HCT116 (cell line): ENCODE data around the gene GPC5. TPM values are rescaled to one million over a fixed set of nuclear protein-coding genes. Genes with fewer than 3 reads are reported as not detected.

Experiments
- ATAC-seq: fragments of 200-7000 bp; cut with Tn5 transposase; 2 replicates; pipeline ENCODE4 v1.9.1; 2020; ENCODE audit warnings: mild to moderate bottlenecking, moderate library complexity
- BruUV-seq: library from RNA; stranded (reverse); fragments of 400-500 nt; replicated peaks from 2 replicates; lab custom pipeline; 2021; lab: Mats Ljungman, UMichigan
- CTCF ChIA-PET: fragments of 300-600 bp; sonication (Branson Sonifier 250); formaldehyde crosslinking; loops from one replicate; lab custom pipeline; 2021; ENCODE audit warnings: antibody characterized with exemption; lab: Charles Lee
- POLR2A ChIA-PET: fragments of 300-600, 350-600 bp; sonication (Branson Sonifier 250); formaldehyde crosslinking; loops from one replicate; lab custom pipeline; 2021; ENCODE audit warnings: antibody characterized with exemption; lab: Charles Lee
- RAD21 ChIA-PET, 2 experiments: fragments of 300-600 bp; sonication (Branson Sonifier 250); formaldehyde crosslinking; loops; one replicate each; lab custom pipeline; 2023; ENCODE audit warnings: low total read pairs in 2 of 2; ENCODE audit not compliant: uncharacterized antibody in 2 of 2, unreplicated experiment in 2 of 2, low non-redundant PET in 1 of 2; lab: Charles Lee
- DNase-seq: peaks from one replicate; pipeline ENCODE4 v3.0.0-alpha.2; 2010; ENCODE audit warnings: low read depth, low spot score
- H2AFZ ChIP-seq: fragments of 200-600 bp; shearing (Covaris generic), sonication (generic); 2 replicates; pipeline ENCODE4 v1.6.1; 2017; ENCODE audit warnings: low read depth, mixed run types, mixed read lengths, antibody characterized with exemption, low read length; ENCODE audit not compliant: poor library complexity, severe bottlenecking
- H3K27ac ChIP-seq: 2 replicates; pipeline ENCODE4 v1.5.1; 2012; ENCODE audit warnings: low read depth, low read length
- H3K27me3 ChIP-seq: fragments of 200-600 bp; sonication (generic); 2 replicates; pipeline ENCODE4 v1.6.1; 2016; ENCODE audit warnings: mixed run types, low read length, mixed read lengths; ENCODE audit not compliant: insufficient read depth
- H3K36me3 ChIP-seq, 2 experiments: fragments of 200-500 bp in 1 of 2; fragments of 200-600 bp in 1 of 2; sonication (Bioruptor generic) in 1 of 2; sonication (generic) in 1 of 2; 2 replicates each; pipeline versions ENCODE4 v1.5.1 to v1.6.1; 2014 to 2016; ENCODE audit warnings: low read length in 2 of 2, inconsistent platforms in 1 of 2, mixed read lengths in 1 of 2, mixed run types in 1 of 2; ENCODE audit not compliant: insufficient read depth in 2 of 2, control insufficient read depth in 1 of 2
- H3K4me1 ChIP-seq, 2 experiments: fragments of 200-600 bp in 1 of 2; sonication (generic) in 1 of 2; 2 replicates each; pipeline versions ENCODE4 v1.5.1 to v1.6.1; 2012 to 2017; ENCODE audit warnings: low read length in 2 of 2, inconsistent platforms in 1 of 2, mild to moderate bottlenecking in 1 of 2, mixed read lengths in 1 of 2, mixed run types in 1 of 2, moderate library complexity in 1 of 2; ENCODE audit not compliant: insufficient read depth in 2 of 2, control insufficient read depth in 1 of 2
- H3K4me2 ChIP-seq: fragments of 200-600 bp; sonication (generic); 2 replicates; pipeline ENCODE4 v1.6.1; 2017; ENCODE audit warnings: mixed run types, low read length, mixed read lengths
- H3K4me3 ChIP-seq, 2 experiments: fragments of 200-600 bp in 1 of 2; sonication (generic) in 1 of 2; replicated peaks in 1 of 2; 2 replicates each; pipeline ENCODE4 v1.5.1; 2011 to 2016; ENCODE audit warnings: low read length in 2 of 2, control low read depth in 1 of 2, low read depth in 1 of 2, mild to moderate bottlenecking in 1 of 2, mixed read lengths in 1 of 2, mixed run types in 1 of 2
- H3K79me2 ChIP-seq: fragments of 200-600 bp; sonication (generic); 2 replicates; pipeline ENCODE4 v1.6.1; 2017; ENCODE audit warnings: mild to moderate bottlenecking, mixed run types, low read length, moderate library complexity, mixed read lengths; ENCODE audit not compliant: insufficient read depth
- H3K9ac ChIP-seq: fragments of 200-600 bp; sonication (generic); 2 replicates; pipeline ENCODE4 v1.6.1; 2016; ENCODE audit warnings: low read length, mixed read lengths
- H3K9me2 ChIP-seq: fragments of 200-600 bp; sonication (generic), shearing (Covaris generic); 2 replicates; pipeline ENCODE4 v1.6.1; 2017; ENCODE audit warnings: mixed run types, mild to moderate bottlenecking, moderate library complexity; ENCODE audit not compliant: insufficient read depth
- H3K9me3 ChIP-seq, 2 experiments: fragments of 200-500 bp in 1 of 2; fragments of 200-600 bp in 1 of 2; sonication (Bioruptor generic) in 1 of 2; sonication (generic) in 1 of 2; 2 replicates each; pipeline ENCODE4 v1.6.1; 2014 to 2017; ENCODE audit warnings: low read length in 2 of 2, mixed read lengths in 2 of 2, inconsistent platforms in 1 of 2, low read depth in 1 of 2, mild to moderate bottlenecking in 1 of 2, mixed run types in 1 of 2, moderate library complexity in 1 of 2; ENCODE audit not compliant: control insufficient read depth in 1 of 2, insufficient read depth in 1 of 2
- H4K20me1 ChIP-seq: fragments of 200-600 bp; sonication (generic), shearing (Covaris generic); 2 replicates; pipeline ENCODE4 v1.6.1; 2017; ENCODE audit warnings: mixed run types, mild to moderate bottlenecking, moderate library complexity; ENCODE audit not compliant: insufficient read depth
- ELF1 ChIP-seq: IDR thresholded peaks from 2 replicates; pipeline ENCODE4 v1.6.1; 2012; ENCODE audit warnings: low read depth, borderline replicate concordance
- EZH2phosphoT487 ChIP-seq: fragments of 200-600 bp; IDR thresholded peaks from 2 replicates; pipeline ENCODE4 v1.6.1; 2018; ENCODE audit warnings: antibody characterized with exemption, borderline replicate concordance
- FOSL1 ChIP-seq: IDR thresholded peaks from 2 replicates; pipeline ENCODE4 v1.6.1; 2012; ENCODE audit warnings: low read depth
- JUND ChIP-seq: IDR thresholded peaks from 2 replicates; pipeline ENCODE4 v1.6.1; 2012
- POLR2AphosphoS5 ChIP-seq: IDR thresholded peaks from 2 replicates; pipeline ENCODE4 v1.6.1; 2011; ENCODE audit warnings: mild to moderate bottlenecking, low read depth, low read length, moderate library complexity
- RAD21 ChIP-seq: IDR thresholded peaks from 2 replicates; pipeline ENCODE4 v1.6.1; 2012; ENCODE audit warnings: low read depth, mild to moderate bottlenecking
- SIN3A ChIP-seq: IDR thresholded peaks from 2 replicates; pipeline ENCODE4 v1.6.1; 2012; ENCODE audit warnings: low read depth
- SP1 ChIP-seq: IDR thresholded peaks from 2 replicates; pipeline ENCODE4 v1.6.1; 2012; ENCODE audit warnings: low read depth
- SRF ChIP-seq: IDR thresholded peaks from 2 replicates; pipeline ENCODE4 v1.6.1; 2012; ENCODE audit warnings: low read depth
- TCF7L2 ChIP-seq: IDR thresholded peaks from 2 replicates; pipeline ENCODE4 v1.7.0; 2011; ENCODE audit warnings: borderline replicate concordance, inconsistent platforms; ENCODE audit not compliant: insufficient read depth, insufficient read length; ENCODE audit errors: extremely low read depth
- YY1 ChIP-seq: IDR thresholded peaks from 2 replicates; pipeline ENCODE4 v1.6.1; 2011; ENCODE audit warnings: low read length, low read depth, moderate library complexity, mild to moderate bottlenecking; ENCODE audit not compliant: insufficient replicate concordance; ENCODE audit errors: extremely low read depth
- ZFX ChIP-seq: fragments of 450-650 bp; IDR thresholded peaks from 2 replicates; pipeline ENCODE4 v1.6.1; 2017
- intact Hi-C: fragments of 100-400 bp; cut with micrococcal nuclease; formaldehyde crosslinking; loops from 2 replicates; pipeline ENCODE4 v1.10.0; 2022
- total RNA-seq: library from RNA; stranded (reverse); gene quantifications from one replicate; pipeline ENCODE4 v1.2.1, GENCODE V29; 2021; ENCODE audit not compliant: unreplicated experiment
- TF ChIP-seq, protein P1 (sequence below): IDR thresholded peaks from 2 replicates; pipeline ENCODE4 v1.6.1; 2012
- TF ChIP-seq, protein P2 (sequence below): IDR thresholded peaks from 2 replicates; pipeline ENCODE4 v1.6.1; 2011; ENCODE audit warnings: mild to moderate bottlenecking, low read length, moderate library complexity; ENCODE audit not compliant: insufficient replicate concordance; ENCODE audit errors: extremely low read depth
- TF ChIP-seq, protein P3 (sequence below), 3 experiments: fragments of 200-600 bp in 1 of 3; sonication (generic) in 1 of 3; IDR thresholded peaks in 2 of 3; conservative IDR thresholded peaks in 1 of 3; 2 replicates each; pipeline ENCODE4 v1.5.1; 2012 to 2017; ENCODE audit warnings: low read depth in 2 of 3, low read length in 2 of 3, antibody characterized with exemption in 1 of 3, borderline replicate concordance in 1 of 3, control low read depth in 1 of 3, mild to moderate bottlenecking in 1 of 3, mixed read lengths in 1 of 3, mixed run types in 1 of 3, moderate library complexity in 1 of 3; ENCODE audit not compliant: insufficient read depth in 1 of 3
- TF ChIP-seq, protein P4 (sequence below): IDR thresholded peaks from 2 replicates; pipeline ENCODE4 v1.6.1; 2012

The GPC5 gene
- total RNA-seq, 1 experiment from 2014 or later: not detected

DNA sequence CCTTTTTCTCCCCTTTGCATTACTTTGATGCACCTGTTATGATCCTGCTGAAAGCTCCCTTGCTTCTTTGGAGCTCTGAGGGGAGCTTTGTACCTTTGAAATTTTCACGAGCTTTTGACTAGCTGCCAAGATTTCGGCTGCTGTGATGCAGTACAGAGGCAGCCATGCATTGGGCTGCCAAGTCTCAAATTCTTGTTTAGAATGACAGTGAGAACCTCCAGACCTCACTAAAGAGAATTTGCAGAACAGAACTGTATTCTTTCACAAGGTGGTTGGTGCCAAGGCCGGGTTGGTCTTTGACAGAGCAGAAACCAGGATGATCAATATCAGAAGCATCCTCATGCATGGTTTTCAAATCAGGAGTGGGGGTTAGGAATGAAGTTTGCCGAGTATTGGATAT is 414.8 kb downstream of the GPC5 start:
- DNase-seq (no peak), ATAC-seq (no peak)
- H3K9me3 ChIP-seq: peaks cover 4 to 10% of the 10 kb centered on the region in 2 experiments; a peak in 2 of 4 replicates
- H3K79me2 ChIP-seq: no peaks in the 10 kb centered on the region
- no peak overlapping the region for H3K4me3 ChIP-seq
- BruUV-seq: no TSS peak
- H4K20me1 ChIP-seq: no peaks in the 10 kb centered on the region; the same call in 1 of the 2 replicates
- CTCF ChIA-PET: no interaction called here
- RAD21 ChIA-PET: no interaction called here
- intact Hi-C loops: no loop called here
- no peak overlapping the region for H3K4me2 ChIP-seq
- POLR2A ChIA-PET: no interaction called here
- no peak overlapping the region for H3K27ac ChIP-seq
- H3K9me2 ChIP-seq: no peaks in the 10 kb centered on the region
- no peaks in the 10 kb centered on the region for H3K4me1 ChIP-seq
- H3K9ac ChIP-seq: no peak overlapping the region
- TF ChIP-seq JUND (no peak), RAD21 (no peak)
- TF ChIP-seq, protein P1, sequence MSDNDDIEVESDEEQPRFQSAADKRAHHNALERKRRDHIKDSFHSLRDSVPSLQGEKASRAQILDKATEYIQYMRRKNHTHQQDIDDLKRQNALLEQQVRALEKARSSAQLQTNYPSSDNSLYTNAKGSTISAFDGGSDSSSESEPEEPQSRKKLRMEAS: no peak
- TF ChIP-seq, protein P2, sequence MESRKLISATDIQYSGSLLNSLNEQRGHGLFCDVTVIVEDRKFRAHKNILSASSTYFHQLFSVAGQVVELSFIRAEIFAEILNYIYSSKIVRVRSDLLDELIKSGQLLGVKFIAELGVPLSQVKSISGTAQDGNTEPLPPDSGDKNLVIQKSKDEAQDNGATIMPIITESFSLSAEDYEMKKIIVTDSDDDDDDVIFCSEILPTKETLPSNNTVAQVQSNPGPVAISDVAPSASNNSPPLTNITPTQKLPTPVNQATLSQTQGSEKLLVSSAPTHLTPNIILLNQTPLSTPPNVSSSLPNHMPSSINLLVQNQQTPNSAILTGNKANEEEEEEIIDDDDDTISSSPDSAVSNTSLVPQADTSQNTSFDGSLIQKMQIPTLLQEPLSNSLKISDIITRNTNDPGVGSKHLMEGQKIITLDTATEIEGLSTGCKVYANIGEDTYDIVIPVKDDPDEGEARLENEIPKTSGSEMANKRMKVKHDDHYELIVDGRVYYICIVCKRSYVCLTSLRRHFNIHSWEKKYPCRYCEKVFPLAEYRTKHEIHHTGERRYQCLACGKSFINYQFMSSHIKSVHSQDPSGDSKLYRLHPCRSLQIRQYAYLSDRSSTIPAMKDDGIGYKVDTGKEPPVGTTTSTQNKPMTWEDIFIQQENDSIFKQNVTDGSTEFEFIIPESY: no peak
- H3K36me3 ChIP-seq: no peaks in the 10 kb centered on the region
- no peak overlapping the region for H2AFZ ChIP-seq
- H3K27me3 ChIP-seq: no peaks in the 10 kb centered on the region

DNA sequence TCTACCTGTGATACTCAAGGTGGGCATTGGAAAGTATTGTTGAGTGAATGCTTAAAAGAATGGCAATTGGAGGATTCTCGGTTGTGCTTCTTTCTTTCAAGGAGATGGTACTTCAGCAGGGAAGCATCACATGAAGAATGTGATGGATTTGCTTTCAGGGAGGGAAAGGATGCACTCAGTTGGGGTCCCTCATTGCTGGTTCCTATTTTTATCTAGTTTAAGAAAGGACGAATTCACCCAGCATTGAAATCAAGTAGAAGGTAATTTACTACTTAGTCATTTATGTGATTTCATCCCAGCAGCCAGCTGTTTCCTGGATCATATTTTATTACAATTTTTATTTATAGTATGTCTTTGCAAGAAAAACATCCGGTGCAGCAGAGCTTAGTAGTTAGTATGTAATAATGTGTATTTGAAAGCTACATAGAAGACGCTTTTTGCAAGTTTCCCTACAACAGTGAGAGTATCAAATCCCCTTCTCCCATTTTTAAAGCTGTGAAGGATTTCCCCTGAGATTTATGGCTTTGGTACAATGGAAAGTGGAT is 417.9 kb downstream of the GPC5 start:
- Histone ChIP-seq H3K79me2 (no peaks in the 10 kb centered on the region), H3K9ac (no peak overlapping the region), H4K20me1 (no peaks in the 10 kb centered on the region; the same call in 1 of the 2 replicates), H3K27ac (no peak overlapping the region), H2AFZ (no peak overlapping the region), H3K4me2 (no peak overlapping the region), H3K27me3 (no peaks in the 10 kb centered on the region), H3K4me1 (no peaks in the 10 kb centered on the region), H3K36me3 (no peaks in the 10 kb centered on the region), H3K9me2 (no peaks in the 10 kb centered on the region), H3K9me3 (peaks cover 0 to 11% of the 10 kb centered on the region in 2 experiments; a peak in 2 of 4 replicates), H3K4me3 (no peak overlapping the region)
- intact Hi-C loops: no loop called here
- ChIA-PET POLR2A (no interaction called here), RAD21 (no interaction called here), CTCF (no interaction called here)
- BruUV-seq: no TSS peak
- no peak for DNase-seq
- no peak for ATAC-seq
- TF ChIP-seq, protein P1: no peak
- TF ChIP-seq, protein P3, sequence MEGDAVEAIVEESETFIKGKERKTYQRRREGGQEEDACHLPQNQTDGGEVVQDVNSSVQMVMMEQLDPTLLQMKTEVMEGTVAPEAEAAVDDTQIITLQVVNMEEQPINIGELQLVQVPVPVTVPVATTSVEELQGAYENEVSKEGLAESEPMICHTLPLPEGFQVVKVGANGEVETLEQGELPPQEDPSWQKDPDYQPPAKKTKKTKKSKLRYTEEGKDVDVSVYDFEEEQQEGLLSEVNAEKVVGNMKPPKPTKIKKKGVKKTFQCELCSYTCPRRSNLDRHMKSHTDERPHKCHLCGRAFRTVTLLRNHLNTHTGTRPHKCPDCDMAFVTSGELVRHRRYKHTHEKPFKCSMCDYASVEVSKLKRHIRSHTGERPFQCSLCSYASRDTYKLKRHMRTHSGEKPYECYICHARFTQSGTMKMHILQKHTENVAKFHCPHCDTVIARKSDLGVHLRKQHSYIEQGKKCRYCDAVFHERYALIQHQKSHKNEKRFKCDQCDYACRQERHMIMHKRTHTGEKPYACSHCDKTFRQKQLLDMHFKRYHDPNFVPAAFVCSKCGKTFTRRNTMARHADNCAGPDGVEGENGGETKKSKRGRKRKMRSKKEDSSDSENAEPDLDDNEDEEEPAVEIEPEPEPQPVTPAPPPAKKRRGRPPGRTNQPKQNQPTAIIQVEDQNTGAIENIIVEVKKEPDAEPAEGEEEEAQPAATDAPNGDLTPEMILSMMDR (IDR thresholded peaks at IDR 0.05 in 2 of 3, conservative IDR thresholded peaks at IDR 0.05 in 1 of 3; ENCODE audit: borderline replicate concordance in 1 of 3, insufficient read depth in 1 of 3, low read depth in 2 of 3, low read length in 2 of 3): no peak
- TF ChIP-seq, protein P4, sequence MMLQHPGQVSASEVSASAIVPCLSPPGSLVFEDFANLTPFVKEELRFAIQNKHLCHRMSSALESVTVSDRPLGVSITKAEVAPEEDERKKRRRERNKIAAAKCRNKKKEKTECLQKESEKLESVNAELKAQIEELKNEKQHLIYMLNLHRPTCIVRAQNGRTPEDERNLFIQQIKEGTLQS: no peak
- no peak for TF ChIP-seq ZFX
- TF ChIP-seq FOSL1: no peak
- TF ChIP-seq RAD21: no peak
- no peak for TF ChIP-seq POLR2AphosphoS5
- TF ChIP-seq TCF7L2: no peak
- TF ChIP-seq YY1: no peak
- TF ChIP-seq ELF1: no peak
- no peak for TF ChIP-seq SRF
- no peak for TF ChIP-seq SP1
- no peak for TF ChIP-seq EZH2phosphoT487
- no peak for TF ChIP-seq SIN3A
